SW480 (cell line): ENCODE results near the gene TMEM53.

Experiments
- DNase-seq: peaks from one replicate; pipeline ENCODE4 v3.0.0-alpha.2; 2016; ENCODE audit warnings: low spot score

The TMEM53 gene

GRCh38 chr1:44646261-44647110 is 27.8 kb downstream of the TMEM53 start:
- DNase-seq = no peak

DNA sequence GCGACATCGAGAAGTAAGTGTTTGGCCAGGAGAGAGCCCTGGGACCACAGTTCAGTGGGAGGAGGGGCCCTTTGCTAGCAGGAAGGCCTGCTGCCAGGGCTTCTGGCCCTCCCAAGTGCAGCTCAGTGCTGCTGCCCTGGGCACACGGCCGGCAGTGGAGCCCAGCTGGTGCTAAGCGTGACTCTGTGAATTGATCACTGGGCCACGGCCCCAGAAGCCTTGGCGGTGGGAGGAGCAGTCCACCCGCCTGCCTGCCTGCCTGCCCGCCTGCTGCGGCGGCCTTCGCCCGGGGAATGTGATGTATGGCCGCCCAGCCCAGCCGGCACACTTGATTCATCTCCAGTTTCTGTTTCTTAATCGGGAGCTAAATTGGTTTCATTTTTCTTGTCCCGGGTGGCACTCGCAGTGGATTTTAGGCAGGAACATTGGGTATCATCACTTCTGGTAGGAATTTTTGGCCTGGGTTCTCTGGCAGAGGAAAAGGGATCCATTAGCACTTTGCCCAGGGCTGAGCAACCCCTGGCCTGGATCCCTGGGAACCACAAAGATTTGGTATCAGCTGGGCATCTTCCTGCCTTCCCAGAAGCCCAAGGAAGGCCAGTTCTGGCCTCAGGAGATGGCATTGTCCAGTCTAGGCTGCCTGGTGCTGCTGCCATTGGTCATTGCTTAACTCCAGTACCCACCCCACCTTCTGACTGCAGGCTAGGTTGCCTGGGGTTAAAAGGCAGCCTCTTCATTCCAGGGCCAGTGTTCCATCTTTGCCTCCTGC is 28.6 kb downstream of the TMEM53 start:
- no peak for DNase-seq

- no peak for DNase-seq
Observed at GRCh38 chr1:44644806-44645205, 29.5 kb downstream of the TMEM53 start.

DNA sequence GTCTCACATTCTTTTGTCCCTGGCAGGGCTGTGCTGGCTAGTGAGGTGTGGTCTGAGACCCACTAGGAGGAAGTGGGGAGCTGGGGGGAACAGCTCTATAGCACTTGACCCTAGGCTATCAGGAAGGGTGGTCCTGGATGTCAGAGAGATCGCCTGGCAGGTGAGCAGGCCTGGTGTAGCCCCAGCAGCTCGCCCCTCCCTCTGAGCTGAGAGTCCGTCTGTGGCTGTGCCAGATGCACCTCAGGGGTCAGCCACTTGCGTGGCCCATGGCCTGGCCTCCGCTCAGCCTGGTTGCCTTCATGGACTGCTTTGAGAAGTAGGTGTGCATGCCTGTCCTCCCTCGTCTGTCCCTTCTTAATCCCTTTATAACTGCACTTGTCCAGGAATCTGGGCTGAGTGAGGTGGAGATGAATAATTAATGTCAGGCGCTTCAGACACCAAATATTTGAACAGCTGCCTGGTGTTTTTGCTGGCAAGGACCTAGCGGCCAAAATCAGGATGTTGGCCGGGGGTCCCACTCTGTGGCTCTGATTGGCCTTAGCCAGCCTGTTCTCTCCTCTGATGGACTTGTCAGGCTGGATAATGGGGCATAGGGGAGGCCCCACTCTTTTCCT is 30.5 kb downstream of the TMEM53 start:
- DNase-seq = no peak

- DNase-seq = no peak
Observed at GRCh38 chr1:44642925-44643324, 31.4 kb downstream of the TMEM53 start.

- DNase-seq = no peak
Observed at GRCh38 chr1:44642255-44642654, 32.0 kb downstream of the TMEM53 start.

- DNase-seq = no peak
Observed at GRCh38 chr1:44641126-44642102, 32.9 kb downstream of the TMEM53 start.

DNA sequence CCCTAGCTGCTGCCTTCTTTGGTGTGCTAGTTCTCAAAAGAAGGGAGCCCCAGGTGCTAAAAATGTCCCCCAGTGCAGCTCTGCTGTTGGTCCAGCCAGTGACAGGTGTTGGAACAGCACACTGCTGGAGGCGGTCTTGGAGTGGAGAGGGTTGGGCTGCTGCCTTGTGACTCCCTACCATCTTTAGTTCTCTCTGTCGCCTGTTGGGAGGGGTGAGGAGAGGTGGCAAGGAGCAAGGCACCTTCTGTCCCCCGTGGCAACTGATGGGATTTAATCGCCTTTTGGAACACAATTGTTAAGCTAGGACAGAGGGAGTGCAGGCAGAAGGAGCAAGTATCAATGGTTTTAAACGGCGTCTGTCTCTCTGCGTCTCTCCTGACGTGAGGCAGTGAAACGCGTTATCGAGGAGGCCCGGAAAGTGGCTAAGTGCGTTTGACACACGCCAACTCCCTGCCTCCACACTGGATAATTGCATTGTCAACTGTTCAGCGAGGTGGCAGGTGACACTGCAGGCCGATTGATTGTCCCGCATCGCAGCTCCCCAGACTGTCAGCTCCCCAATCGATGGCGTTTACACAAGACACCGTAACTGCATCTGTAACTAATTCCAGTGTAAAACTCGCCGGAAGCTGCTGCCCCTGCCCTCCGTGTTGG is 34.0 kb downstream of the TMEM53 start:
- DNase-seq = no peak

DNA sequence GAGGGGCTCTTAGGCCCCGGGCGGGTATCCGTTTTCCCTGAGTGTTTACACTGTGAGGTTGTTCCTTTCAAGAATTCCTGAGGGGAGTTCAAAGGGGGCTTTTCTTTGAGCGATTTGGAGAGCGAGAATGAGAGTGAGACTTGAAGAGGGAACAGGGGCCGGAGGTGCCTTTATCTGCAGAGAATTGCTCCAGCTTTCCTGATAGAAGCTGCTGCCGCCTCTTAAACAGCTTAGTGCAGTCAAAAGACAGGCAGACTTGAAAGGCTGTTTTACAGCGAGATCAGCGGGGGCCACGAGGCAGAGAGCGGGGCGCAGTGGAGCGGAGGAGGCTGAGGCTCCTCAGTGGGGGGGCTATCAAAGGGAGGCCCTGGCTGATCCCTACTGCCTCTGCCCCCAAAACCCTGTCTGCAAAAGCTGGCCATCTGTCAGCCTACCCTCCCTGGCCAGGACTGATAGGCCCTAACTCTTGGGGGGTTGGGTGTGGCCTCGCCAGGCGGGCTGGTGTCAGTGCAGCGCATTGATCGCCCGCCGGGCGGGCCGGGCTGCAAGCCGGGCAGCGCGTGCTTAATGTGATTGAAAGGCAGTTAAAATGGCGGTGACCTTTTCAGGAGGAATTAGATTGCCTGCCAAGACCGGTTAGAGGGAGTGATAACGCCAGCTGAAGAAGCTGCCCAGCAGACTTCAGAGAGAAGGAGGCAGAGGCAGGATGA is 36.4 kb downstream of the TMEM53 start:
- no peak for DNase-seq

DNA sequence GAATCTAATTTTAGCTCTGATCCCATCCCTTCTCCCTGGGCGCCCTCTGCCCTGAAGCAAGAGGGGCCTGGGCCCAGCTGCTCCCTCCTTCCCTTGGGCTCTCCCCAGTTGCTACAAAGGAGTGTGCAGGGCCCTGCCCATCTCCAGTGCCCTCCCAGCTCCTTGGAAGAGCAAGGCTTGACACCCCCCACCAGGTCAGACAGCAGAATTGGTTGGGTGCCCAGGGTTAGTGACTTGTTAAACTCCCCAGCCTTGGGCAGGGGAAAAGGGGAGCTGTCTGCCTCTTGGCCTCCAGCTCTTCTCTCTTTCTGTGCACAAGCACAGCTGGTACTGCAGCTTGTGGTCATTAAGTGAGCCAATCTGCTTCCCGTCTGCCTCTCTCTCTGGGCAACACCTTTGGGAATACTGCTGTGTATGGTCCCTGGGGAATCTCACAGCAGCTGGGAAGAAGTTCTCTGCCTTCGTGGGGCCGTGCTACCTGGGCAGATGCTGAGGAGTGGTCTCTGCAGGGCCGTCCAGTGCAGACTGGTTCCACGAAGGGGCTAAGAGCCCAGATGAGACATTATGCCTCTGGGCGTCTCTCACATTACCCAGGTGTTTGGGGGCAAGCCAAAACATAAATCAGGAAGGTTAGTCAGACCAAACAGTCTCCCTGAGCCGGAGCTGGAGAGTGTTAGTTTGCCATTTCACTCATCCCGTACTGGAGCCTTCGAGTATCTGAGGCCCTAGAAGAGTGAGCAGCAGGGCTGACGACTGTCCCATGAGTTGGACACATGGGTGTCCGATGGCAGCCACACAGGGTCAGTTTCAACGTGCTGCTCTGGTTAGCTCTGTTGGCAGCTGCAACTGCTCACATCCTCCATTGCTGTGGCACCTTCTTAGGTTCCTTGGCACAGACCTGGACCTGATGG is 37.3 kb downstream of the TMEM53 start:
- no peak for DNase-seq

DNA sequence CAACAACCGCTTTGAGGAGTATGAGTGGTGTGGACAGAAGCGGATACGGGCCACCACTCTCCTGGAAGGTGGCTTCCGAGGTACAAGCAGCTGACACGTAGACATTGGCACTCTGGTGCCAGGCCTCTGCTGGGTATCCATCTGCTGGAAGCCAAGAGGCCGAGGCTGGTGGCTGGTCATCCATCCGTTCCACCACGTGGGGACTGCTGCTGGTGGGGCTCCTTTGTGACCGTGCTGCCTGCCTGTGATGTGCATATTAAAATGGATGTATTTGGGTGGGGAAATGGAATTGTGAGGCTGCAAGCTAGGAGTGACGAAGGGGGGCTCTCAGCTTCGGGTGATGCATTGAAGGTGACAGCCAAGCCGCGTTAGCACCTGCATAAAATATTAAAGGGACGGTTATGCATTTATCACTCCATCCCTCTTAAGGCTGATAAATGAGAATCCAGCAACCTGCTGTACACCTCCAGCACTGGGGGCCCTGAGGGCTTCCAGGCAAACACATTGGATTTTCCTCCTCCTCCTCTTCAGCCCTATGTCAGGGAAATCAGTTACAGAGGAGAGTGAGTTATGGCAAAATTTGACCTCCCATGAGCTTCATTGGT is 38.1 kb downstream of the TMEM53 start:
- DNase-seq = no peak

DNA sequence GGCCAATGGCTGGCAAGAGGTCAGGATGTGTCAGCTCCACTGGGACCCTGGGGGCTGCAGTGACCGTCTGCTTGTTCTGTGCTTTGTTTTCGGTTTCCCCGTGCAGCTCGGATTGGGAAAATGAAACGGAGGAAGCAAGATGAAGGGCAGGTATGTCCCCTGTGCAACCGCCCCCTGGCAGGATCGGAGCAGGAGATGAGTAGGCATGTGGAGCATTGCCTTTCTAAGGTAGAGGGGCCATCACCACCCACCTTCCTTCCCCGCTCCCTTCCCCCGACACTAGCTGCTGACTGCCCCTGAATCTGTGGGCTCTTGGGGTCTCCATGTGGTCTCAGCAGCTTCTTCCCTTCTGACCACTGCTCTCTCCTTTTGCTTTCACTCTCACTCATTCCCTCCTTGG is 38.8 kb downstream of the TMEM53 start:
- no peak for DNase-seq

GRCh38 chr1:44634606-44635189 is 39.6 kb downstream of the TMEM53 start:
- no peak for DNase-seq

GRCh38 chr1:44632598-44632997 is 41.7 kb downstream of the TMEM53 start:
- DNase-seq = no peak

- DNase-seq = peak; percentile 83
Observed at GRCh38 chr1:44631647-44632539, 42.4 kb downstream of the TMEM53 start.

DNA sequence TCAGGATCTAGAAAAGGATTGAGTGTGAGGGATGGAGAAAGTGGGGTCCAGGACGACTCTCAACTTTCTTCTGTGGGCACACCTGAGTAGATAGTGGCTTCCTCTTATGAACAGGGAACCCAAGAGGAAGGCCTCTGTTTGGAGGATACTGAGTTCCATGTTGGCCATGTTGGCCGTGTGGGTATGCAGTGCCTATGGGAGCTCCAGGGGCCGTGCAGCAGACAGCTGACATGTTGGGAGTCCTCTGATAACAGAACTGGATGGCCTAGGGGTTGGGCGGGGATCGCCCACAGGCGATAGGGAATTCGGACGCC is 43.0 kb downstream of the TMEM53 start:
- DNase-seq = no peak

- no peak for DNase-seq
Observed at GRCh38 chr1:44630116-44630515, 44.2 kb downstream of the TMEM53 start.
